Uterus (tissue), 2 donors: Measurements from ENCODE around the gene DMBX1.

Experiments
- CTCF ChIP-seq, 4 experiments: fragments of 200-600 bp in 2 of 4; fragments of 450-650 bp in 2 of 4; sonication (generic) in 2 of 4; IDR thresholded peaks; one replicate each; pipeline ENCODE4 v1.5.1; 2016 to 2019; ENCODE audit warnings: antibody characterized with exemption in 4 of 4, mild to moderate bottlenecking in 2 of 4, moderate library complexity in 1 of 4
- POLR2A ChIP-seq, 2 donors: fragments of 450-650 bp; IDR thresholded peaks; one replicate each; pipeline ENCODE4 v1.6.1; 2016; ENCODE audit warnings: antibody characterized with exemption in 2 of 2, mild to moderate bottlenecking in 1 of 2, moderate library complexity in 1 of 2

- TF ChIP-seq CTCF (IDR thresholded peaks at IDR 0.05) (no peak), POLR2A (IDR thresholded peaks at IDR 0.05) (no peak)
Measured at GRCh38 chr1:46522969-46523320, 33.3 kb downstream of the DMBX1 start.
